Parathyroid adenoma (tissue), 2 donors: ENCODE data around the gene DOK7.

Experiments used
- H2AFZ ChIP-seq: fragments of 300-600 bp; sonication (generic); one replicate; pipeline ENCODE4 v1.7.0; 2017; ENCODE audit warnings: antibody characterized with exemption, mild to moderate bottlenecking
- H3K27ac ChIP-seq: fragments of 300-600 bp; sonication (generic); one replicate; pipeline ENCODE4 v1.7.0; 2017
- H3K27me3 ChIP-seq: fragments of 300-600 bp; sonication (generic); one replicate; pipeline ENCODE4 v1.7.0; 2017; ENCODE audit warnings: low read length; ENCODE audit not compliant: control insufficient read depth, insufficient read depth
- H3K36me3 ChIP-seq: fragments of 300-600 bp; sonication (generic); one replicate; pipeline ENCODE4 v1.7.0; 2017; ENCODE audit warnings: low read length; ENCODE audit not compliant: control insufficient read depth, insufficient read depth
- H3K4me1 ChIP-seq: fragments of 300-600 bp; sonication (generic); one replicate; pipeline ENCODE4 v1.7.0; 2017; ENCODE audit warnings: control low read depth
- H3K4me2 ChIP-seq: fragments of 300-600 bp; sonication (generic); one replicate; pipeline ENCODE4 v1.7.0; 2017; ENCODE audit warnings: low read length
- H3K4me3 ChIP-seq: fragments of 300-600 bp; sonication (generic); one replicate; pipeline ENCODE4 v1.7.0; 2017; ENCODE audit warnings: low read depth, low read length
- H3K79me2 ChIP-seq: fragments of 300-600 bp; sonication (generic); one replicate; pipeline ENCODE4 v1.7.0; 2017; ENCODE audit warnings: control low read depth
- H3K9ac ChIP-seq: fragments of 300-600 bp; sonication (generic); one replicate; pipeline ENCODE4 v1.7.0; 2017; ENCODE audit warnings: mild to moderate bottlenecking
- H3K9me3 ChIP-seq: fragments of 300-600 bp; sonication (generic); one replicate; pipeline ENCODE4 v1.7.0; 2017; ENCODE audit warnings: low read length; ENCODE audit not compliant: control insufficient read depth
- TF ChIP-seq, protein P1 (sequence below): fragments of 300-600 bp; sonication (generic); IDR thresholded peaks from one replicate; pipeline ENCODE4 v1.7.0; 2017; ENCODE audit warnings: antibody characterized with exemption, mild to moderate bottlenecking
- donor health status: primary hyperparathyroidism.

Gene DOK7

DNA sequence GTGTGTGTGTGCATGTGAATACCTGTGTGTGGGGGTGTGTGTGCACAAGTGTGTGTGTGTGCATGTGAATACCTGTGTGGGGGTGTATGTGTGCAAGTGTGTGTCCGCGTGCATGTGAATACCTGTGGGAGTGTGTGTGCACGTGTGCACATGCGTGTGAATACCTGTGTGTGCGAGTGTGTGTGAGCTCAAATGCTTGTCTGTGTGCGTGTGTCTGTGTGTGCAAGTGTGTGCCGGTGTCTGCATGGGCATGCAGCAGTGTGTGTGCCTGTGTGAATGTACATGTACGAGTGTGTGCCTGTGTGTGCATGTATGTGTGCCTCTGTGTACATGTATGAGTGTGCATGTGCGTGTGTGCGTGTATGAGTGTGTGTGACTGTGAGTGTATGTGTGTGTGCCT is 5.0 kb downstream of the DOK7 start:
- Histone ChIP-seq H3K9me3 (no peaks in the 10 kb centered on the region), H3K27me3 (no peaks in the 10 kb centered on the region), H3K9ac (no peak overlapping the region), H3K36me3 (no peaks in the 10 kb centered on the region), H3K4me2 (no peak overlapping the region), H3K4me1 (no peaks in the 10 kb centered on the region), H3K4me3 (no peak overlapping the region), H3K27ac (no peak overlapping the region), H2AFZ (no peak overlapping the region), H3K79me2 (no peaks in the 10 kb centered on the region)
- TF ChIP-seq, protein P1, sequence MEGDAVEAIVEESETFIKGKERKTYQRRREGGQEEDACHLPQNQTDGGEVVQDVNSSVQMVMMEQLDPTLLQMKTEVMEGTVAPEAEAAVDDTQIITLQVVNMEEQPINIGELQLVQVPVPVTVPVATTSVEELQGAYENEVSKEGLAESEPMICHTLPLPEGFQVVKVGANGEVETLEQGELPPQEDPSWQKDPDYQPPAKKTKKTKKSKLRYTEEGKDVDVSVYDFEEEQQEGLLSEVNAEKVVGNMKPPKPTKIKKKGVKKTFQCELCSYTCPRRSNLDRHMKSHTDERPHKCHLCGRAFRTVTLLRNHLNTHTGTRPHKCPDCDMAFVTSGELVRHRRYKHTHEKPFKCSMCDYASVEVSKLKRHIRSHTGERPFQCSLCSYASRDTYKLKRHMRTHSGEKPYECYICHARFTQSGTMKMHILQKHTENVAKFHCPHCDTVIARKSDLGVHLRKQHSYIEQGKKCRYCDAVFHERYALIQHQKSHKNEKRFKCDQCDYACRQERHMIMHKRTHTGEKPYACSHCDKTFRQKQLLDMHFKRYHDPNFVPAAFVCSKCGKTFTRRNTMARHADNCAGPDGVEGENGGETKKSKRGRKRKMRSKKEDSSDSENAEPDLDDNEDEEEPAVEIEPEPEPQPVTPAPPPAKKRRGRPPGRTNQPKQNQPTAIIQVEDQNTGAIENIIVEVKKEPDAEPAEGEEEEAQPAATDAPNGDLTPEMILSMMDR: no peak

- H3K4me3 ChIP-seq: no peak overlapping the region
- no peak overlapping the region for H3K9ac ChIP-seq
- no peaks in the 10 kb centered on the region for H3K4me1 ChIP-seq
- no peak overlapping the region for H3K27ac ChIP-seq
- no peak overlapping the region for H2AFZ ChIP-seq
- H3K79me2 ChIP-seq: no peaks in the 10 kb centered on the region
- TF ChIP-seq, protein P1: no peak
- no peaks in the 10 kb centered on the region for H3K27me3 ChIP-seq
- H3K4me2 ChIP-seq: no peak overlapping the region
- H3K36me3 ChIP-seq: no peaks in the 10 kb centered on the region
- H3K9me3 ChIP-seq: no peaks in the 10 kb centered on the region
Measured at GRCh38 chr4:3468804-3469203, 5.7 kb downstream of the DOK7 start.

DNA sequence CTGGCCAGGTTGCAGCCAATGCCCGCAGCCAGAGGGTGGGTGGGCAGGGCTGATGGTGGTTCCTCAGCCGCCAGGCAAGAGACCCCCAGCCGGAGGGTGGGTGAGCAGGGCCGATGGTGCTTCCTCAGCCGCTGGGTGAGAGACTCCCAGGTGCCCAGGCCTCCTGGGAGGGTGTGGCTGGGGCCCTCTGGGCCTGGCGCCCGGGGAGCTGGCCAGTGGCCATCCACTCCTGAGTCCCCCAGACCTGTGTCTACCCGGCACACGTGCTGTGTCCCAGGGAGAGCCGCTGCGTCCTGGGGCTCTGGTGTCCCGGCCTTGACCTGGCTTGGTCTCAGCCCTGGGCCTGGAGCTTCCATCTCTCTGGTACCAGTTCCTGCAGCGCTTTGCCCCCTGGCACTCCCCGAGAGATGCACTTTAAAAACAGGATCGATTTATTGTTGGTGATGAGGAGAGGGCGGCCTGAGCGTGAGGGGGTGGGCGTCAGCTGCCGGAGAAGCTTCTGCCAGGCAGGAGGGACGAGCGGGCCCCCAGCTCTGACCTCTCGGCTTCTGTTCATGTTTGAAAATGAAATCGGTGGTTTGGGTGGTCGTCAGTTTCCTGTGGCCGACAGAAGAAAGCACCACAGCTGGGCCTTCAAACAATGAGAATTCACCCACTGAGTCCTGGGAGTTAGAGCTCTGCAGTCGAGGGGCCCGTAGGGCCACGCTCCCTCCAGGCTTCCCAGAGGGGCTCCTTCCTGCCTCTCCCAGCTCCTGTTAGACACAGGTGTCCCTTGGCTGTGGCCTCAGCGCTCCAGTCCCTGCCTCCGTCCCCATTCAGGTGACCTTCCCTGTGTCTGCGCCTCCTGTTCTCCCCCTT is 6.5 kb downstream of the DOK7 start:
- Histone ChIP-seq H3K4me3 (no peak overlapping the region), H3K9me3 (no peaks in the 10 kb centered on the region), H3K27ac (no peak overlapping the region), H3K4me1 (no peaks in the 10 kb centered on the region), H3K9ac (no peak overlapping the region), H3K79me2 (no peaks in the 10 kb centered on the region), H3K27me3 (no peaks in the 10 kb centered on the region), H2AFZ (no peak overlapping the region), H3K4me2 (no peak overlapping the region), H3K36me3 (no peaks in the 10 kb centered on the region)
- TF ChIP-seq, protein P1: no peak

DNA sequence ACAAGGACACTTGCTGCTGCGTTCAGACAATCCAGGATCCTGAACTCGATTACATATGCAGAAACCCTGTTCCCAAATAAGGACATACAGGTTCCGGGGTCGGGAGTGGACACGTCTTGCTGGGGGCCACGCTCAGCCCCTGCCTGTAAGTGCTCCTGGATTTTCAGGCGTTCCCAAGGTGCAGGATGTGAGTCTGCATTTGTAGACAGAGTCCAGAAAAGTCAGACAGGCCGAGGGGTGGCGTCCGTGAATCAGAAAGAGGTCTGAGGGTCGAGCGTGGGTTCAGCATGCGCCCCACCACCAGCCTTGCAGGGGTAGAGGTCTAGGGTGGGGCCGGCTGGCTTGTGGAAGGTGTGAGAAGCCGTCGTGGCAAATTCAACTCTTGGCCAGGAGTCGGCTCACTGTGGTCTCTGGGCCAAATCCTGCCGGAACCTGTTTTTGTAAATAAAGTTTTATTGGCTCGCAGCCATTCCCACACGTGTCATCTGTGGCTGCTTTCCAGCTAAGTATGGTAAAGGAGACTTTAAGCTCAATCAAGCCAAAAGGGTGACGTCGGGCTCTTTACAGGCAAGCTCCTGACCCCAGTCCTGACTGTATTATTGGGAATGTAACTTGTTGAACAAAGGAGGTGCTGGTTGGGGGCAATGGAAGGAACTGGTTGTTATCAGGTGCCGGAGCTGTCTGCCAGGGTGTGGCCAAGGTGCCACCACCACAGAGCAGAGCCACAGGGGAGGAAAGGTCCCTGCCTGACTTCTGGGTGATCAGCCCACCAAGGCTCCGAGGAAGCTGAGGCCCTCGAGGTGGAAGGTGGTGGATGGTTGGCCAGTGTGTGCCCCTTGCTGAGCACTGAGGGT is 7.4 kb downstream of the DOK7 start:
- Histone ChIP-seq H2AFZ (no peak overlapping the region), H3K27ac (no peak overlapping the region), H3K36me3 (no peaks in the 10 kb centered on the region), H3K4me1 (no peaks in the 10 kb centered on the region), H3K79me2 (no peaks in the 10 kb centered on the region), H3K4me2 (no peak overlapping the region), H3K9me3 (no peaks in the 10 kb centered on the region), H3K4me3 (no peak overlapping the region), H3K27me3 (no peaks in the 10 kb centered on the region), H3K9ac (no peak overlapping the region)
- TF ChIP-seq, protein P1: no peak
